Measurements from ENCODE around the gene AXIN1.

Gene AXIN1

DNA sequence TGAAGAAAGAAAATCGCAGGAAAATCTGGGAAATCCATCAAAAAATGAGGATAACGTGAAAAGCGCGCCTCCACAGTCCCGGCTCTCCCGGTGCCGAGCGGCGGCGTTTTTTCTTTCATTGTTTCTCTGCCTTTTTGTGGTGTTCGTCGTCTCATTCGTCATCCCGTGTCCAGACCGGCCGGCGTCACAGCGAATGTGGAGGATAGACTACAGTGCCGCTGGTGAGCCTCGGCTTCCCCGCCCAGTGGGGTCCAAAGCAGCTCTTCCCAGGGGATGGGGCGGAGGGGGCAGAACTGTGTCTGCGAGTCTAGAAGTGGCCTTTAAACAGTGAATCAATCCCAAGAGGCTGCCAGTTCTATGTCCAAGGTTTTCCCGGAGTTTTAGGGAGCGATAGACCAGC, 98.1 kb downstream of the AXIN1 start:
- TF ChIP-seq, protein P1, sequence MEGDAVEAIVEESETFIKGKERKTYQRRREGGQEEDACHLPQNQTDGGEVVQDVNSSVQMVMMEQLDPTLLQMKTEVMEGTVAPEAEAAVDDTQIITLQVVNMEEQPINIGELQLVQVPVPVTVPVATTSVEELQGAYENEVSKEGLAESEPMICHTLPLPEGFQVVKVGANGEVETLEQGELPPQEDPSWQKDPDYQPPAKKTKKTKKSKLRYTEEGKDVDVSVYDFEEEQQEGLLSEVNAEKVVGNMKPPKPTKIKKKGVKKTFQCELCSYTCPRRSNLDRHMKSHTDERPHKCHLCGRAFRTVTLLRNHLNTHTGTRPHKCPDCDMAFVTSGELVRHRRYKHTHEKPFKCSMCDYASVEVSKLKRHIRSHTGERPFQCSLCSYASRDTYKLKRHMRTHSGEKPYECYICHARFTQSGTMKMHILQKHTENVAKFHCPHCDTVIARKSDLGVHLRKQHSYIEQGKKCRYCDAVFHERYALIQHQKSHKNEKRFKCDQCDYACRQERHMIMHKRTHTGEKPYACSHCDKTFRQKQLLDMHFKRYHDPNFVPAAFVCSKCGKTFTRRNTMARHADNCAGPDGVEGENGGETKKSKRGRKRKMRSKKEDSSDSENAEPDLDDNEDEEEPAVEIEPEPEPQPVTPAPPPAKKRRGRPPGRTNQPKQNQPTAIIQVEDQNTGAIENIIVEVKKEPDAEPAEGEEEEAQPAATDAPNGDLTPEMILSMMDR (IDR thresholded peaks at IDR 0.05; ENCODE audit: low read depth, low read length): no peak
- no peak overlapping the region for H3K4me3 ChIP-seq (ENCODE audit: low read depth, low read length)

DNA sequence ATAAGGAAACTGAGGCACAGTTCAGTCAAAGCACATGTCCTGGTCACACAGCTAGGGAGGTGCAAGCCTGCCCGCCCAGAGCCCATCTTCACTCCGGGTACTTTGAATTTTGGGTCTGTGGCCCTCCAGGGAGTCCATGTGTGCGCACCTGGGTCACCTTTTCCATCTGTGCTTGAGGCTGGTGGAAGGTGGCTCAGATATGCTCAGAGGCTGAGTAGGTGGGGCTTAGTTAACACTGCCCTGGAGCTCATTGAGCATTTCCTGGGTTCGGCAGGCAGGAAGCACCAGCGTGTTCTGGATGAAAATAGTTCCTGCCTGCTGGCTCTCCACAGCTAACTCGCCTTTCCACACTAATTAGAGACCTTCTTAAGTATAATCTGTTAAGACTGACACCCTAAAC, 98.7 kb downstream of the AXIN1 start:
- no peak overlapping the region for H3K4me3 ChIP-seq (ENCODE audit: low read depth, low read length)
- TF ChIP-seq, protein P1 (IDR thresholded peaks at IDR 0.05; ENCODE audit: low read depth, low read length): no peak

DNA sequence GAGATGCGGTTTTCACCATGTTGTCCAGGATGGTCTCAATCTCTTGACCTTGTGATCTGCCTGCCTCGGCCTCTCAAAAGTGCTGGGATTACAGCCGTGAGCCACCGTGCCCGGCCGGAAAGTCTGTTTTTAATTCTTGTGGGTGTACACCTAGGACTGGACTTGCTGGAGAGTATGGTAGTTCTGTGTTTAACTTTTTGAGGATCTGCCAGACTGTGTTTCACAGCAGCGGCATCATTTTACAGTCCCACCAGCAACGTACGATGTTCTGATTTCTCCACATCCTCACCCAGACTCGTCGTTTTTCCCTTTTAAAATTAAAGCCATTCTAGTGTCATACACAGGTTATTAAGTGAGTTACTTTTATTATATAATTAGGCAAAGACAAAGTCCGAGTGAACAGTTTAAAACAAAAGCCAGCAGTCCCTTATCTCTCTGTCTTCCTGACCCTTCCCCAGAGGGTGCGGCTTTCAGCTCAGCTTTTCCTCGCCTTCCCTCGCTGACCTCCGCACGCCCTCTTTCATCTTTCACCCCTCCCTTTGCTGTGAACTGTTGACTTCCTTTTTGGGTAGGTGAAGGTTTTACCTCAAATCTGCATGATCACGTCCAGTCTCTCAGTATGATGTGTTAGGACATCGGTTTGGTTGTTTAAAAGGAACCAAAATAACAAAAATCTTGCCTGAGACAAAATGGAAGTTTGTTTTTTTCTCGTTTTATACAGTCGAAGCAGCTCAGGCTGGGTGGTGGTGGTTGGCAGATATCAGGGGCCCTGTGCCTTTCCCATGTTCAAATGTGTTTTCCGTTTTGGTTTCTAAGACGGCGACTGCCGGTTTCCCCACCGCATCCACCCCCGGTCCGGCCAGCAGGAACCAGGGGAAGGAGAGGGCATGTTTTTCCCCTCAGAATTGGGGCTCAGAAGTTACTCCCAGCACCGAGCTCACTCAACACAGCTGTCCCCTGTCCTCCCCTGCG, 99.9 kb downstream of the AXIN1 start:
- TF ChIP-seq, protein P1 (IDR thresholded peaks at IDR 0.05; ENCODE audit: low read depth, low read length): no peak
- no peak overlapping the region for H3K4me3 ChIP-seq (ENCODE audit: low read depth, low read length)

GRCh38 chr16:249431-249830, 103.1 kb downstream of the AXIN1 start:
- no peak overlapping the region for H3K4me3 ChIP-seq (ENCODE audit: low read depth, low read length)
- TF ChIP-seq, protein P1 (IDR thresholded peaks at IDR 0.05; ENCODE audit: low read depth, low read length): no peak

GRCh38 chr16:247027-247426, 105.5 kb downstream of the AXIN1 start:
- TF ChIP-seq, protein P1 (IDR thresholded peaks at IDR 0.05; ENCODE audit: low read depth, low read length): no peak
- no peak overlapping the region for H3K4me3 ChIP-seq (ENCODE audit: low read depth, low read length)

DNA sequence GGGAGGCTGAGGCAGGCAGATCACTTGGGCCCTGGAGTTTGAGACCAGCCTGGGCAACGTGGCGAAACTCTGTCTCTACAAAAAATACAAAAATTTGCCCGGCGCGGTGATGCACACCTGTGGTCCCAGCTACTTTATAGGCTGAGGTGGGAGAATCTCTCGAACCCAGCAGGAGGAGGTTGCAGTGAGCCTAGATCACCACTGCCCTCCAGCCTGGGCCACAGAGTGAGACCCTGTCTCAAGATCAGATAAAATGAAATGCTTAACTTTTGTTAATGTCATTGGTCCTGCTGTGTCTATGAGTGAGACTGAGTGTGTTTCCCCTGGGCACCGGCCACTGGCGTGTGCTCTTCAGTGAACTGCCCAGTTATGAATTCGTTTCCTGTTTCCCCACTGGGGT, 107.4 kb downstream of the AXIN1 start:
- TF ChIP-seq, protein P1 (IDR thresholded peaks at IDR 0.05; ENCODE audit: low read depth, low read length): no peak
- H3K4me3 ChIP-seq (ENCODE audit: low read depth, low read length): no peak overlapping the region

DNA sequence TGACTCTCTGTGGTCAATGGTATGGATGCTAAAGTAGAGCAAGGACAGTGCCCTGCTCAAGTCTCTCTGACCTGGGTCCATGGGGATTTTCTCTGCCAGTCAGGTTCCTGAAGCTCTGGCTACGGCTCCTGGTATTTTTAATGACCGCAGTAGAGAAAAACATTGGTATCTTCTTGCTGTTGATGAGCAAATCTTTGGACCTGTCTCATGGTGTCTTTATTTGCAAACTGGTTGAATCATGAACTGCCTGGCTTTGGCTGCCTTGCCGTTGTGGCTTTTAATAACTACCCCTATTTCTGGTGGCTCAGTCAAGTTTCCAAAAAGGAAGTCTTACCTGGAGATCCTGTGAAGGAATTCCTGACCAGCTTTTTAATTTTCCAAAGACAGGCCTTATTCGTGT, 109.2 kb downstream of the AXIN1 start:
- H3K4me3 ChIP-seq (ENCODE audit: low read depth, low read length): no peak overlapping the region
- TF ChIP-seq, protein P1 (IDR thresholded peaks at IDR 0.05; ENCODE audit: low read depth, low read length): no peak
